Esophagus squamous epithelium (tissue), 5 donors: ENCODE data around the gene TACSTD2. TPM values are rescaled to one million over a fixed set of nuclear protein-coding genes. Genes with fewer than 3 reads are reported as not detected.
A peak's percentile ranks its signal among the peaks of the same experiment; 100 is the strongest.
"Not testable (repeated sequence)": the region's sequence is repeated elsewhere in the genome, so short reads cannot be mapped to it uniquely, and the experiment has no call there.

ENCODE experiments used
- DNase-seq: peaks from one replicate; lab custom pipeline; 2025; lab: John Stamatoyannopoulos, UW
- H3K27ac ChIP-seq, 4 donors: fragments of 200-600 bp; sonication (generic); one replicate each; pipeline ENCODE4 v1.5.1; 2016 to 2019; ENCODE audit warnings: mild to moderate bottlenecking in 1 of 4
- H3K27me3 ChIP-seq, 4 donors: fragments of 200-600 bp; sonication (generic); 1 replicate in 3 of 4; 2 replicates in 1 of 4; pipeline versions ENCODE4 v1.5.1 to v1.6.0; 2017 to 2021; ENCODE audit warnings: antibody characterized with exemption in 1 of 4
- H3K36me3 ChIP-seq, 3 donors: fragments of 200-600 bp; sonication (generic); one replicate each; pipeline ENCODE4 v1.5.1; 2016 to 2019
- H3K4me1 ChIP-seq, 3 donors: fragments of 200-600 bp; sonication (generic); one replicate each; pipeline ENCODE4 v1.5.1; 2017 to 2019
- H3K4me3 ChIP-seq, 4 donors: fragments of 200-600 bp; sonication (generic); 1 replicate in 3 of 4; 2 replicates in 1 of 4; pipeline ENCODE4 v1.5.1; 2016 to 2019; ENCODE audit warnings: mild to moderate bottlenecking in 2 of 4, moderate library complexity in 1 of 4
- H3K9me3 ChIP-seq, 3 donors: fragments of 200-600 bp; sonication (generic); one replicate each; pipeline ENCODE4 v1.5.1; 2016 to 2019
- POLR2A ChIP-seq, 4 donors: fragments of 450-650 bp; IDR thresholded peaks; one replicate each; pipeline ENCODE4 v1.6.1; 2017; ENCODE audit warnings: antibody characterized with exemption in 4 of 4, mild to moderate bottlenecking in 4 of 4, moderate library complexity in 3 of 4
- WGBS, 2 donors: methylation state at CpG; one replicate each; pipeline ENCODE4 v1.1.5; 2018; 5-methylcytosine and 5-hydroxymethylcytosine counted together
- intact Hi-C: fragments of 100-400 bp; cut with DNase I; formaldehyde crosslinking; loops from one replicate; pipeline ENCODE4 v1.15.0; 2022
- total RNA-seq, 4 donors: library from RNA; depleted of rRNA; stranded (reverse); fragments of >200 nt; gene quantifications; one replicate each; pipeline ENCODE4 v1.1.0, GENCODE V29; 2016
- TF ChIP-seq, protein P1 (sequence below), 6 experiments: fragments of 450-650 bp in 4 of 6; fragments of 200-600 bp in 2 of 6; sonication (generic) in 2 of 6; IDR thresholded peaks; one replicate each; pipeline ENCODE4 v1.5.1; 2016 to 2019; ENCODE audit warnings: antibody characterized with exemption in 6 of 6, mild to moderate bottlenecking in 4 of 6, moderate library complexity in 4 of 6
- donor health status: DM: yes; HTN: yes; CAD: no.

TACSTD2 gene
- total RNA-seq, 4 donors from 2014 or later = 565 to 1,522 (median 625) TPM

DNA sequence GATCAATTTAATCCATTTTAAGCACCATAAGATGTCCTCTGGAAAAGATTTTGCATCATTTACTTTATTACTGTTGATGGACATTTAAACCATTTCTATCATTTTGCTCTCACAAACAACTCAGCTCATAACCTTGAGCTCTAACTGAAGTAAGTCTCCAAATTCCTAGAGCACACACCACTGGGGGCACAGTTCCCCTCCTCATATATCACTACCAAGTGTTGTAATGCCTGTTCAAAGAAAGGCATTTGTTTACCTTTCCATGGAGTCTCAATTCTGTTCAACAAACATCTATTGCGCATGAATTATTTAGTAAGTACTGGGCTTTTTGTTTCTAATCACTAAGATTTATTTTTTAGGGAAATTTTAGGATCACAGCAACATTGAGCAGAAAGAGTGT lies 21.7 kb downstream of the TACSTD2 start:
- intact Hi-C loops = no loop called here

DNA sequence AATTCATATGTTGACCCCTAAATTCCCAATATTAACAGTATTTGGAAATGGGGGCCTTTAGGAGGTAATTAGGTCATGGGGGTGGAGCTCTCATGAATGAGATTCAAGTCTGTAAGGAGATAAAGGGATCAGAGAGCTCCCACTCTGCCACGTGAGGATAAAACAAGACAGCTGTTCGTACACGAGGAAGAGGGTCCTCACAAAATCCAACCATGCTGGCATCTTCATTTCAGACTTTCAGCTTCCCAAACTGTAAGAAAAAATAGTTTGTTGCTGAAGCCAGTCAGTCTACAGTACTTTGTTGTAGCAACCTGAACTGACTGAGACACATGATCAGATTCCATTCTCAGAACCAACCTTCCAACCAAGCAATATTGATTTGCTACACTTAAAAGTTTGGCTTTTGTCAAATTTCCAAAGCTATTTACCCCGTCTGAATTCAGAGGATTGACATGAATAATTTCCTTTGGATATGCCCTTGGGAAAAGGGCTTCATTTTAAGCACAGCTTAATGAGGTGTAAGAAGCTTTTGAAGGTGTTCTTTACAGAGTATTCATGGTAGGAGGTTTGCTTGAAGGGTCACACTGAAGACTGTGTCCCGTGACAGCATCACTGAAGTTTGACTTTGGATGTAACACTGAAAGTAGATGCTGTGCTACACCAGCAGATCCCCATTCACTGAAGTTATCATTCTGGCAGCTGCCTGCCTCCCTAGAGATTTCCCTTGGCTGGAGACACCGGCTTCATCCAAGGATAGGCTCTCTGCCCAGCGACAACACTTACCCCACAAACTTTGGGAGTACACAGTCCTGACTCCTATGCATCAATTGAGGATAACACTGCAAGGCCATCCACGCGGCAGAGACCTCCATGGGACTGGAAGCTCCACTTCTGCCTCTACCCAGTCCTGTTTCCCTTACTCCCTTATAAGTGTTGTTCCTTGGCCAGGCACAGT lies 25.6 kb downstream of the TACSTD2 start:
- H3K27ac ChIP-seq = no peak overlapping the region
- peaks cover 0 to 13% (median 0%) of the 10 kb centered on the region in 3 donors for H3K4me1 ChIP-seq
- intact Hi-C loops = no loop called here
- no peak overlapping the region for H3K4me3 ChIP-seq
- no peaks in the 10 kb centered on the region for H3K36me3 ChIP-seq
- 71 to 79% methylated on average over 6 to 7 of the region's 9 CpGs for WGBS, 2 donors
- no peaks in the 10 kb centered on the region for H3K27me3 ChIP-seq
- no peaks in the 10 kb centered on the region for H3K9me3 ChIP-seq
- TF ChIP-seq POLR2A (IDR thresholded peaks at IDR 0.05) = no peak
- TF ChIP-seq, protein P1, sequence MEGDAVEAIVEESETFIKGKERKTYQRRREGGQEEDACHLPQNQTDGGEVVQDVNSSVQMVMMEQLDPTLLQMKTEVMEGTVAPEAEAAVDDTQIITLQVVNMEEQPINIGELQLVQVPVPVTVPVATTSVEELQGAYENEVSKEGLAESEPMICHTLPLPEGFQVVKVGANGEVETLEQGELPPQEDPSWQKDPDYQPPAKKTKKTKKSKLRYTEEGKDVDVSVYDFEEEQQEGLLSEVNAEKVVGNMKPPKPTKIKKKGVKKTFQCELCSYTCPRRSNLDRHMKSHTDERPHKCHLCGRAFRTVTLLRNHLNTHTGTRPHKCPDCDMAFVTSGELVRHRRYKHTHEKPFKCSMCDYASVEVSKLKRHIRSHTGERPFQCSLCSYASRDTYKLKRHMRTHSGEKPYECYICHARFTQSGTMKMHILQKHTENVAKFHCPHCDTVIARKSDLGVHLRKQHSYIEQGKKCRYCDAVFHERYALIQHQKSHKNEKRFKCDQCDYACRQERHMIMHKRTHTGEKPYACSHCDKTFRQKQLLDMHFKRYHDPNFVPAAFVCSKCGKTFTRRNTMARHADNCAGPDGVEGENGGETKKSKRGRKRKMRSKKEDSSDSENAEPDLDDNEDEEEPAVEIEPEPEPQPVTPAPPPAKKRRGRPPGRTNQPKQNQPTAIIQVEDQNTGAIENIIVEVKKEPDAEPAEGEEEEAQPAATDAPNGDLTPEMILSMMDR (IDR thresholded peaks at IDR 0.05) = no peak
- DNase-seq = no peak

More for the DNA sequence above, 21.7 kb downstream of the TACSTD2 start:
- 91 to 100% methylated on average over 1 of the region's 1 CpG for WGBS, 2 donors
- Histone ChIP-seq H3K36me3 (no peaks in the 10 kb centered on the region), H3K4me3 (no peak overlapping the region), H3K27me3 (no peaks in the 10 kb centered on the region), H3K4me1 (no peaks in the 10 kb centered on the region), H3K9me3 (peaks cover 0 to 8% (median 0%) of the 10 kb centered on the region in 3 donors), H3K27ac (no peak overlapping the region)
- DNase-seq = no peak
- no peak for TF ChIP-seq POLR2A (IDR thresholded peaks at IDR 0.05)
- TF ChIP-seq, protein P1 (IDR thresholded peaks at IDR 0.05) = no peak

DNA sequence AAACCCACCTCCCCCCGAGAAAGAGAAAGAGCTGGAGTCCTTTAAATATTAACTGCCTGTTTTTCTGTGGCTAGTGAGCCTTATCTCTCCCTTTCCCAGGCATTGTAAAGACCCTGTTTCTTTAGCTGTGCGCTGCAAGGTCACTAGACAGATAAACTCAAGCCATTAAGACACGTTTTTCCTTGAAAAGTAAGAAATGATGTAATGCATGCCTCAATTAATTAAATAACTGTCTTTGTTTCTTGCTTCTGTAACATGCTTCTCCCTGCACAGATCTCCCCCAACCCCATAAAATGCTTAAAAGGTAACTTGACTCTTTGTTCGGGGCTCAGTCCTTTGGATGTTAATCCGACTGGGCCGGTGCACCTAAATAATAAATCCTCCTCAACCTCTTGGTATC lies 27.8 kb downstream of the TACSTD2 start:
- intact Hi-C loops = loop anchor here (10.0 kb wide), 1 partner anchor 106 kb away; no protein-coding TSS in a partner anchor
- not testable (repeated sequence) for H3K27me3 ChIP-seq, H3K4me3 ChIP-seq, DNase-seq, H3K36me3 ChIP-seq, H3K9me3 ChIP-seq, H3K27ac ChIP-seq
- WGBS, 2 donors = 62 to 85% methylated on average over 6 of the region's 6 CpGs
- peaks cover 0 to 28% (median 6%) of the 10 kb centered on the region in 3 donors for H3K4me1 ChIP-seq

DNA sequence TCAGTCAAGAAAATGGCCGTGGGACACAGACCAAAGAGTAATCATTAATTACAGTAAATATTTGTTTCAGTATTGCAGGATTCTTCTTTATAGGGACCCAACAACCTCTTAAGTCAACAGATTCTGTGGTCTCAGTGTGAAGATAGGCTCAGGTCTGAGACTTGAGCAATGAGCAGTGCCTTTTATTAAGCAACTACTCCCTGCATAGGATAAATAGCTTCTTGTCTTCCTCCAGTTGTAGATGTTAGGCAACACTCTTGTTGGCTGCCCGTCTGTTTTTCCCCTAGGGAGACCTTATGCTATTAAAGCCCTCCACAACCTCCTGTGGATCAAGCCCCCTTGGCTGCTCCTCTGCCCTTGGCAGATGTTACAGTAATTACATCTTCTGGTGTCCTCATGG lies 28.7 kb downstream of the TACSTD2 start:
- H3K4me1 ChIP-seq = peaks cover 0 to 28% (median 6%) of the 10 kb centered on the region in 3 donors
- TF ChIP-seq POLR2A (IDR thresholded peaks at IDR 0.05) = no peak
- TF ChIP-seq, protein P1 (IDR thresholded peaks at IDR 0.05) = no peak
- 67 to 76% methylated on average over 2 of the region's 2 CpGs for WGBS, 2 donors
- H3K27me3 ChIP-seq = no peaks in the 10 kb centered on the region
- no peak for DNase-seq
- no peak overlapping the region for H3K4me3 ChIP-seq
- H3K9me3 ChIP-seq = no peaks in the 10 kb centered on the region
- H3K27ac ChIP-seq = no peak overlapping the region
- no peaks in the 10 kb centered on the region for H3K36me3 ChIP-seq
- intact Hi-C loops = loop anchor here (10.0 kb wide), 1 partner anchor 106 kb away; no protein-coding TSS in a partner anchor

DNA sequence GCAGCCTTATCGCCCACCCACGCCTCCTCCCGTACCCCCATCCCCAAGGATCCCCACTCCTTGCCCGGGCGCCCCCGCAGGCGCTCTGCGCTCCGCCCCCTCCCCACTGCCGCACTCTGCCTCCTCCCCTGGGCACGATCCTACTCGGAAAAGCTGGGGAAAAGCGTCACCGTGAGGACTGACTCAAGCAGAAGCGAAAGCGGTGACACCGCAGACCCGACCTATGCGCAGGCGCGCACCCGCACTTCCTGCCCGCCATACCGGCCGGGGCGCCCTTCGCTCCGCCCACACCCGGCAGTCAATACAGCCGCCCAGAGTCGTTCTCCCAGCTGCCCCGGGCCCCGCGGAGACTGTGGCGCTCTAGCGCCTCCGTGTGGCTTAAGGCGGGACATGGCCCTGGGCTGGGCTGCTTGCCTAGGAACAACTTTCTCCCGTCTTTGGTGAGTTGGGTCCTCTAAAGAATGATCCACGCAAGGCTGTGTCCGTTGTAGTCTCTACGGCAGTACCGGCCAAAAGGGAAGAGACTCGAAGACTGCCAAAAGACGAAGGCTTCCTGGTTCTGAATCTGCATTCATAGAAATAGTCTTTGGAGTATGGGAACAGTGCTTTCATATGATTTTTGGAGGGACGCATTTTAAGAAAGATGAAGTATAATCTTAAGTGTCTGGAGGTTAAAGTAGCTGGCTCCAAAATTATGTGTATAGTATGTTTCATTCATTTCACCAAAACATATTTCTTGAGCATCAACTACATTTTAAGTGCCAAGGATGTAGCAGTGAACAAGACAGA lies 30.3 kb downstream of the TACSTD2 start, which contains the start of gene OMA1:
Gene OMA1 (minus strand): TSS at position 207 of the 789 bp plus-strand sequence. CDS start 7,432 bp downstream, outside the sequence.
- Histone ChIP-seq H3K27me3 (no peaks in the 10 kb centered on the region), H3K9me3 (no peaks in the 10 kb centered on the region), H3K4me1 (peaks cover 0 to 28% (median 6%) of the 10 kb centered on the region in 3 donors), H3K36me3 (no peaks in the 10 kb centered on the region), H3K4me3 (peak within 1 kb of the TSS; percentile 82 to 92 (median 86)), H3K27ac (peak within 1 kb of the TSS; percentile 99 to 100 (median 100))
- TF ChIP-seq POLR2A (IDR thresholded peaks at IDR 0.05) = peak in 3 of 4 donors; percentile 89 to 95 (median 90)
- TF ChIP-seq, protein P1 (IDR thresholded peaks at IDR 0.05) = peak; percentile 92 to 99 (median 98)
- DNase-seq = peak; percentile 76
- intact Hi-C loops = loop anchor here (10.0 kb wide), 1 partner anchor 108 kb away; no protein-coding TSS in a partner anchor
- WGBS, 2 donors = 2 to 3% methylated on average over 7 to 16 of the region's 46 CpGs
